NB4 (cell line): Measurements from ENCODE around the gene PSMA2.

Experiments used
- CTCF ChIP-seq: IDR thresholded peaks from one replicate; pipeline ENCODE4 v1.5.1; 2012; ENCODE audit warnings: low read depth, low read length
- MAX ChIP-seq: IDR thresholded peaks from 2 replicates; pipeline ENCODE4 v1.6.1; 2011; ENCODE audit warnings: low read depth, low read length
- MYC ChIP-seq: IDR thresholded peaks from 2 replicates; pipeline ENCODE4 v1.6.1; 2011; ENCODE audit warnings: low read depth, low read length
- POLR2A ChIP-seq: IDR thresholded peaks from 2 replicates; pipeline ENCODE4 v1.6.1; 2011; ENCODE audit warnings: mild to moderate bottlenecking; ENCODE audit not compliant: insufficient read length; ENCODE audit errors: extremely low read depth

GRCh38 chr7:42913591-42913990 lies 18.4 kb downstream of the PSMA2 start:
- TF ChIP-seq CTCF = no peak
- no peak for TF ChIP-seq MAX
- no peak for TF ChIP-seq POLR2A
- no peak for TF ChIP-seq MYC
